A549 (cell line): ENCODE results near the gene CCND1.

Source experiments
- CEBPB ChIP-seq, 2 experiments: fragments of >200 bp in 1 of 2; sonication (Bioruptor Twin) in 1 of 2; formaldehyde crosslinking in 1 of 2; IDR thresholded peaks; 2 replicates each; pipeline ENCODE4 v1.6.1; 2012 to 2016
- CHD2 ChIP-seq: fragments of 150-350 bp; IDR thresholded peaks from 2 replicates; pipeline ENCODE4 v1.6.1; 2014; ENCODE audit warnings: low read length; ENCODE audit not compliant: partially characterized antibody
- EP300 ChIP-seq, 2 experiments: fragments of >200 bp; sonication (Bioruptor Twin); formaldehyde crosslinking; IDR thresholded peaks; 2 replicates in 1 of 2; 3 replicates in 1 of 2; pipeline ENCODE4 v1.6.1; 2016 to 2017
- HDAC2 ChIP-seq: fragments of 200-600 bp; sonication (generic); IDR thresholded peaks from 2 replicates; pipeline ENCODE4 v1.6.1; 2016
- HEYL ChIP-seq: fragments of 250-450 bp; sonication (Bioruptor Pico); IDR thresholded peaks from 2 replicates; pipeline ENCODE4 v1.8.0; 2021; ENCODE audit warnings: mild to moderate bottlenecking, moderate library complexity
- HOXA7 ChIP-seq: fragments of 250-450 bp; sonication (Bioruptor Pico); IDR thresholded peaks from 2 replicates; pipeline ENCODE4 v1.5.0; 2020; ENCODE audit warnings: mild to moderate bottlenecking, moderate library complexity
- KDM1A ChIP-seq: fragments of 200-600 bp; sonication (generic); IDR thresholded peaks from 2 replicates; pipeline ENCODE4 v1.6.1; 2016; ENCODE audit warnings: low read depth, mild to moderate bottlenecking
- PHF8 ChIP-seq: fragments of 200-600 bp; sonication (generic); IDR thresholded peaks from 2 replicates; pipeline ENCODE4 v1.6.1; 2016; ENCODE audit warnings: low read depth, mild to moderate bottlenecking, antibody characterized with exemption, moderate library complexity, borderline replicate concordance
- POLR2A ChIP-seq: IDR thresholded peaks from 2 replicates; pipeline ENCODE4 v1.6.1; 2012; ENCODE audit warnings: mild to moderate bottlenecking, low read length
- RFX5 ChIP-seq: fragments of 450-650 bp; IDR thresholded peaks from 2 replicates; pipeline ENCODE4 v1.7.1; 2014; ENCODE audit warnings: antibody characterized with exemption, mild to moderate bottlenecking, moderate library complexity
- SMC3 ChIP-seq: fragments of >200 bp; sonication (Bioruptor Twin); formaldehyde crosslinking; IDR thresholded peaks from 3 replicates; pipeline ENCODE4 v1.6.1; 2018; ENCODE audit warnings: inconsistent platforms
- ZSCAN20 ChIP-seq: fragments of 250-450 bp; sonication (Bioruptor Pico); IDR thresholded peaks from 2 replicates; pipeline ENCODE4 v1.8.0; 2022; ENCODE audit warnings: mild to moderate bottlenecking, moderate library complexity
- TF ChIP-seq, protein P1 (sequence below): fragments of >200 bp; sonication (Bioruptor Twin); formaldehyde crosslinking; IDR thresholded peaks from 3 replicates; pipeline ENCODE4 v1.5.1; 2016
- TF ChIP-seq, protein P2 (sequence below): IDR thresholded peaks from 2 replicates; pipeline ENCODE4 v1.6.1; 2012

DNA sequence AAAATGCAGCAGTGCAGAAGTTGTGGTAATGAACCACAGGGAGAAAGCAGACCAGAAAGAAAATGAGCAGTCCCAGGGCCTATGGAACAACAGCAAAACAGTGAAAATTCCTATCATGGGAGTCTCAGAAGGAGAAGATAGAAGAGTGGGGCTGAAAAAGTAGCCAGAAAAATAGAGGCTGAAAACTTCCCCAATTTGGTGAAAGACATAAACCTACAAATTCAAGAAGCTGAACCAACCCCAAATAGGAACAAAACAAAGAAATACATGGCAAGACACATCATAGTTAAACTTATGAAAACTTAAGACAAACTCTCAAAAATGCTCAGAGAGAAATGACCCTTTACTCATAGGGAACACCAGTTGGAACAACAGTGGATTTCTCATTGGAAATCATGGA, 51.5 kb downstream of the CCND1 start:
- TF ChIP-seq CHD2, result no peak
- TF ChIP-seq, protein P1, sequence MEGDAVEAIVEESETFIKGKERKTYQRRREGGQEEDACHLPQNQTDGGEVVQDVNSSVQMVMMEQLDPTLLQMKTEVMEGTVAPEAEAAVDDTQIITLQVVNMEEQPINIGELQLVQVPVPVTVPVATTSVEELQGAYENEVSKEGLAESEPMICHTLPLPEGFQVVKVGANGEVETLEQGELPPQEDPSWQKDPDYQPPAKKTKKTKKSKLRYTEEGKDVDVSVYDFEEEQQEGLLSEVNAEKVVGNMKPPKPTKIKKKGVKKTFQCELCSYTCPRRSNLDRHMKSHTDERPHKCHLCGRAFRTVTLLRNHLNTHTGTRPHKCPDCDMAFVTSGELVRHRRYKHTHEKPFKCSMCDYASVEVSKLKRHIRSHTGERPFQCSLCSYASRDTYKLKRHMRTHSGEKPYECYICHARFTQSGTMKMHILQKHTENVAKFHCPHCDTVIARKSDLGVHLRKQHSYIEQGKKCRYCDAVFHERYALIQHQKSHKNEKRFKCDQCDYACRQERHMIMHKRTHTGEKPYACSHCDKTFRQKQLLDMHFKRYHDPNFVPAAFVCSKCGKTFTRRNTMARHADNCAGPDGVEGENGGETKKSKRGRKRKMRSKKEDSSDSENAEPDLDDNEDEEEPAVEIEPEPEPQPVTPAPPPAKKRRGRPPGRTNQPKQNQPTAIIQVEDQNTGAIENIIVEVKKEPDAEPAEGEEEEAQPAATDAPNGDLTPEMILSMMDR, result no peak
- no peak for TF ChIP-seq HOXA7 (CRISPR knock-in tag)
- no peak for TF ChIP-seq POLR2A
- no peak for TF ChIP-seq KDM1A
- no peak for TF ChIP-seq HDAC2
- TF ChIP-seq ZSCAN20, result no peak
- no peak for TF ChIP-seq HEYL (CRISPR knock-in tag)
- TF ChIP-seq RFX5, result no peak
- TF ChIP-seq, protein P2, sequence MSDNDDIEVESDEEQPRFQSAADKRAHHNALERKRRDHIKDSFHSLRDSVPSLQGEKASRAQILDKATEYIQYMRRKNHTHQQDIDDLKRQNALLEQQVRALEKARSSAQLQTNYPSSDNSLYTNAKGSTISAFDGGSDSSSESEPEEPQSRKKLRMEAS, result no peak
- TF ChIP-seq SMC3, result no peak
- no peak for TF ChIP-seq EP300 (IDR thresholded peaks at IDR 0.05)
- TF ChIP-seq CEBPB (IDR thresholded peaks at IDR 0.05), result no peak
- TF ChIP-seq PHF8, result no peak
